HG03103 (cell line): ENCODE data around the gene CCSER1.
"Not testable (repeated sequence)": the region's sequence is repeated elsewhere in the genome, so short reads cannot be mapped to it uniquely, and the experiment has no call there.

ENCODE experiments used
- ATAC-seq: cut with Tn5 transposase; IDR thresholded peaks from one replicate; pipeline ENCODE4 v1.9.1; 2021; ENCODE audit warnings: low read depth; ENCODE audit not compliant: unreplicated experiment

The CCSER1 gene

DNA sequence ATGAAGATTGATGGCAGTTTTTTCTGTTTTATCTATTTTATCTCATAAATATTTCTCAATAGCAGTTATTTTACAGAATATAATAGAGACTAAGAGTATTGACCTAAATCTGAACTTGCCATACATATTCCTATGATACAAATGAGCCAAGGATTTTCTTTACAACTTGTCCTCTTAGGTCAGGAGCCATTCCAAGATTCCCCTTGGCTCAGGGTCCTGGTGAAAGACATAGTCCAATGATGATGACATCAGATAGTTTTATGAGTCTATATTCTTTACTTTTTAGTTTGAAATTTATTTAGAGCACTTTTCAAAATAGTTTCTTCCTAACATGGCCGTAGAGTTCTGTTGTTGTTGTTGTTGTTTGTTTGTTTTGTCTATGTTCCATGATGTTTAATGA is 1307.4 kb downstream of the CCSER1 start:
- no peak for ATAC-seq

DNA sequence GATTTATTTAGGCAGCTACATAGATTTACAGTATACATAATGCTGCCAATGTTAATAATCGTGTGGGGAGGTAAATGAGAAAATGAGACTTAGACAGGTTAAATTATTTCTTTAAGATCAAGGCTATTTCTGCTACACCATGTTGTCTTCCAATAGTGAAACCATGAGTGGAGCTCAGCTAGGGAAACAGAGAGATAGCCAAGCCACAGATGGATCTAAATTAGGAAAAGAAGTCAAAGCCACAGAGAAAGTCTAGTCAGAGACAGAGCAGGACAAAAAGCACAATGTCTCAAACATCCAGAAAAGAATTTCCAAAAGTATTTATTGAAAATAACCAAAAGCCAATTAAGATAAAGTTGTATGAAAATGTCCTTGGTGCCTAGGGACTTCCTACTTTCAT is 1309.4 kb downstream of the CCSER1 start:
- no peak for ATAC-seq

DNA sequence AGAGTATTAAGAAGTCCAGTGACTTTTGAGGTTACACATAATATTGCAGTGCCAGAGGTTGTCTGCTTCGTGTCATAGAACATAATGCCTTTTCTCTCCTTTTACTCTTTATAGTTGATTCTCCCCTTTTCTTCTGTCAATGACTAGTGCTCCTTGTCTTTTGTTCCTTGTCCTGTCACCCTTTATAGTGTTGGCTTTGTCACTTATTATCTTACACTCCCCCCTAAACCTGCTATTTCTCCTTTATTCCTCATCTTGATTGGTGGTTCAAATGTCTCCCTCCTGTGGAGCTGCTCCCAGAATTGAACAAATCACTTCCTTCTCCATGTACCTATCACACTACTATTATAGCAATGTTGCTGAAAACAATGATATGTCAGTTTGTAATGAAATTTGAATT is 1320.0 kb downstream of the CCSER1 start:
- ATAC-seq = no peak

DNA sequence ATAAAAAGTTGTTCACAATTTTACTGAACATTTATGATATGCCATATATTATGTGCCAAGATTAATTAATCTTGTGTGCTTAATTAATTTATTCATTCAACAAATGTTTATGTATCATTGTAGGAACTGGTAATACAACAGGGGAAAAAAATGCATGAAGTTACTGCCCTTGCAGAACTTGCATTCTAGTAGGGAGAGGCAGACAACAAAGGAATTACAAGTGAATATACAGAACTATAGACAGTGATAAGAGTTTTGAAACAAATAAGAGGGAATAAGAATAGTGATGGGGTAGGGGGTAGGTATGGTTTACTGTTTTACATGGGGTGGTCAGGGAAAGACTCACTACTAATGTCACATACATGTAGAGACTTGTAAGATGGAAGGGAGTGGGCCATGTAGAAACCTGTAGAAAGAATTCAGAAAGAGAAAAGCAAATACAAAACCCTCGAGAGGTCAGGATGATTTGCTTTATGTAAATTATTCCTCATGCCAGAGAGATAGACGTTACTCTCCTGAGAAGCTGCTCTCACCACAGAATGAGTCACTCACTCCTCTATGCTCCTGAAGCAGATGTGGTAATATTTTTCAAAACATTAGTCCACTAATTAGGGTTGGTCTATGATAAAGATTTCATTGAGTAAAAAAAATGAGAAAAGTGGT is 1321.6 kb downstream of the CCSER1 start:
- ATAC-seq = no peak

DNA sequence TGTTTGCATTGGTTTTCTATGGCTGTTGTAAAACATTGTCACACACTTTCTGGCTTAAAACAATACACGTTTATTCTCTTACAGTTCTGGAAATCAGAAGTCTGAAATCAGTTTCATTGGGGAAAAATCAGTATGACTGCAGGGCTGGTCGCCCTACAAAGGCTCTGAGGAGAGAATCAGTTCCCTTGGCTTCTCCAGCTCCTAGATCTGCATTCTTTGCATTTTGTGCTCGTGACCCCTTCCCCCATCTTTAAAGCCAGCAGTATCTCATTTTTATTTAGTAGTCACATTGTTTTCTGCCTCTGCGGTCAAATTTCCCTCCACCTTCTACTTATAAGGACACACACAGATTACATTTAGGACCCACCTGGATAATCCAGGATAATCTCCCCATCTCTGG is 1326.9 kb downstream of the CCSER1 start:
- no peak for ATAC-seq

DNA sequence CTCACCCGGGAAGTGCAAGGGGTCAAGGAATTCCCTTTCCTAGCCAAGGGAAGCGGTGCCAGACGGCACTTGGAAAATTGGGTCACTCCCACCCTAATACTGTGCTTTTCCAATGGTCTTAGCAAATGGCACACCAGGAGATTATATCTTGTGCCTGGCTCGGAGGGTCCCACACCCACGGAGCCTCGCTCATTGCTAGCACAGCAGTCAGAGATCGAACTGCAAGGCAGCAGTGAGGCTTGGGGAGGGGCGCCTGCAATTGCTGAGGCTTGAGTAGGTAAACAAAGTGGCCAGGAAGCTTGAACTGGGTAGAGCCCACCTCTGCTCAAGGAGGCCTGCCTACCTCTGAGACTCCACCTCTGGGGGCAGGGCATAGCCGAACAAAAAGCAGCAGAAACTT is 1335.4 kb downstream of the CCSER1 start:
- not testable (repeated sequence) for ATAC-seq

DNA sequence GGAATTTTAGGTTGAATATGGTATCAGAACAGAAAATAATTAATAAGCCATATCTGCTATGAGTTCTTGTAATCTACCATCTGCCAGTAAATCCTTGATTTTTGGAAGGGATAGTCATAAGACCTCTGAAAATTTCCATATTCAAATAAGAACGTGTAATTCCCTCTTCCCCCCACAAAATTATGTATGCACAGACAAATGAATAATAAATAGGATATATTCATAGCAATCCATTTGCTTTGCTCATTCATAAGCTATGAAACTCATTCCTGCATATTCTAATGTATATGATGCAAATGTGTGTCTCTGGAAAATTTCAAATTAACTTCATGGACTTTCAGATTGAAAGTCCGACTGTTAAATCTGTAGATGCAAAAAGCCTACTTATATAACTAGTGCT is 1343.5 kb downstream of the CCSER1 start:
- ATAC-seq = no peak

DNA sequence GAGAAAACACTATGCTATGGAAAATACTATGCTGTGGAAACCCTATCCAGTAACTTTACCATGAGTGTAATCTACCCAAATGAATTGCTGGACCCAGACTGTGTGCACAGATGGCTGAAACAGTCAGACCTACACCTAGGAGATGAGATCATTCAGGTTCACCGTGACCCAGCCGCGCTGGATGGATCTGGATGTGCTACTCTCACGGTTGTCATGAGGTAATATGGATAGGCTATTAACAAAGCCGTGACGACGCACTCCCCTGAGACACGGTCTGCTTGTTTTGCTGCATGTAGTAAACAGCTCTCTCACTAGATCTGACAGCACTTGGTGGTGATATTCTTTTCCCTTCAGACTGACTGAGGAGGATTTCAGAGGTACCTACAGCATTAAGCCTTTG is 1344.1 kb downstream of the CCSER1 start:
- no peak for ATAC-seq

DNA sequence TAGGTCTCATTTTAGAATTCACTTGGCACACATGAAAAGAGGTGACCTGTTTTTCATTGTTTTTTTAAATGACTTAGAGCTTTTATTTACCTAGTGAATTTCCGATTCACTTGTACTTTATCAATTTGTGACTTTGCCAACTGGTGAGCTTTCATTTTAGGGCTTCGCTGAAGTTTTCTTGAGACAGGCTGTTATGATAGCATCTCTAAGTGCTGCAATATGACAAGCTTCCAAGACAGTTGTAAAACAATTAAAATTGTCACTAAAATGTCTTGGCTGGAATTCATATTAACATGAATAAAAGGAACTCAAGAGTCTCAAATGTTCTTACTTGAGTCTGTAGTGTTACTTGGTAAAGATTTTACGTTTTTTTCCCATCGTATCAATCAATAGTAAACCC is 1344.9 kb downstream of the CCSER1 start:
- ATAC-seq = no peak

DNA sequence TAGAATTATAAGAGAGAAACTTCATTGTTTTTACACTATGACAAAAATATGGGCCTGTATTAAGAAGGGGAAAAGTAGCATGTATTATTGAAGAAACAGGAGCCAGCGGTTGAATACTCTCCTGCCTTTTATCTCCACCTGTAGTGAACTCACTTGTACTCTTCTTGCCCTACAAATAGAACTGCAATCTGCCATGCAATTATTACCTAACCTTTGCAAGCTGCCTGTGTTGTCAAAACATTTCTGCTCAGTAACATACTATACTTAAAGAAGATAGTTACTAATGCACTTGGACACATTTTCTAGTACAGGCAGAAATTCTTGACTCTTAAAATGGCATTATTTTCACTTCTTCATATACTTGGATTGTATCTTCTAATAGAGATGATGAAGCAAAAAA is 1358.2 kb downstream of the CCSER1 start:
- no peak for ATAC-seq

DNA sequence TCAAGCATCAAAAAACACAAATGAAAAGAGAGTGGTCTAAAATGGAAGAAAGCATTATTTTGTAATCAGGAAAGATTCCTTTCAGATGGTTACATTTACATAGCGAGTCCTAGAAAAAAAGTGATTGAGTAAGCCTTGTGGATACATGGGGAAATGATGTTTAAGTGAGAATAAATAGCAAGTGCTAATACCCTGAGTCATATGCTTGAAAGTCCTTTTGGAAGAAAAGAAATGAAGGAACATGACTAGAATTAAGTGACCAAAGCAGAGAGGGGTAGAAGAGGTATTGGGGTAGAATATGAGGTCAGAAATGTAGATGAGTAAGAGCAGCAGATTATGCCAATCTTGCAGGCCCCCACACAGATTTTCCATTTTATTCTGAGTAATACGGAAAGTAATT is 1361.8 kb downstream of the CCSER1 start:
- no peak for ATAC-seq

DNA sequence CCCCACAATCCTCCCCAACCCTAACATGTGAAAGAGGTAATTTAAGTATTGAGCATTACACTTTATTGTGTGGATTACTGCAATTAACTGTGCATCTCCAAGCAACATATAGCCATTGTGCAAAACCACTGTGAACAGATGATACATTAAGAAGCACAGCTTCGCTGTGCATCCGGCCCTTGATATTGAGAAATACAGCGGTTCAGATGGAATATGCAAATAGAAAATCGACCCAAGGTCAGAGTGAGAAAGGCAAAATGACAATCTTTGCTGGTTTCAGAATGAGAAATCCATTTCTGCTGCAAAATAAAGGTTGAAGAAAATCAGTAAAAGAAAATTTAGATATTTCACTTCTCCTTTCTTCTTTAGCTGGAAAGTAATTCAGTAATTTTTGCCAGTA is 1370.7 kb downstream of the CCSER1 start:
- ATAC-seq = no peak

DNA sequence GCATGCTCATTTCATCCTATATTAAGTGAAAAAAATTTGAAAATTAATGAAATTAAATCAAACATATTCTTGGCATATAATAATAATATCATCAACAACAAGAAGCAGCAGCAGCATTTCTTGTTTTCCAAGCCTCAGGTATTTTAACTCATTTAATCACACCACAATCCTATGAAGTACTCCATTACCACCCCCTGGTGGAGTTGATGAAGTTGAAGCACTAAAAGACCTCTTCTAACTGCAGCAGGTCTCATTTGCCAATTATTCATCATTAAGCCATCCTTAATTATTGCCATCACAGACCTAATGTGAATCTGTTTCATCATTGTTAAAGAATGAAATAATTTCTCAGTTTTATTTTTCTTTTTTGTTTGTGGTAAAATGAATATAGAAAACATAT is 1375.2 kb downstream of the CCSER1 start:
- no peak for ATAC-seq

DNA sequence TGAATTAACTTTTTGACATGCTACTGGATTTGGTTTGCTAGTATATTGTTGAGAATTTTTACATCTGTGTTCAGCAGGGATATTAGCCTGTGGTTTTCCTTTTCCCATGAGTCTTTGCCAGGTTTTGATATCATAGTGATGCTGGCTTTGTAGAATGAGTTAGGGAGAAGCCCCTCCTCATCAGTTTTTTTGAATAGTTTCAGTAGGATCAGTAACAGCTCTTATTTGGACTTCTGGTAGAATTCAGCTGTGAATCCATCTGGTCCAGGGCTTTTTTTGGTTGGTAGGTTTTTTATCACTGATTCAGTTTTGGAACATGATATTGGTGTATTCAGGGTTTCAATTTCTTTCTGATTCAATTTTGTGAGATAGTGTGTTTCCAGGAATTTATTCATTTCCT is 1386.1 kb downstream of the CCSER1 start:
- no peak for ATAC-seq

DNA sequence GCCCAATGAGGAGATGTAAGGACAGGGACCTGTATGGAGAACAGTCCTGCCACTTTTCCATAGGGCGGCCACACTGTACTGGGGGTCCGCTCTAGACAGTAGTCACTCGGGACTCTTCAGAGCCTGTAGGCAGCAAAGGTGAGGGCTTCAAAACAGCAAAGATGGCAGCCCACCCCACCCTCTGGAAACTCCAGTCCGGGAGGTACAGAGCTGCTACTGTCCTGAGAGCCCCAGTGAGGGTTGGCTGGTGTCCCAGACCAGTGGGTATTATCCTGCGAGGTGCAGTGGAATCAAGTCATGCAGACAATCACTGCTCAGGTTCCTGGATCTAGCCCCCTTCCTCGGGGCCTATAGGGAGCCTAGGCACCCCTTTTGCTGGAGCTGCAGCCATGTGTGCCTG is 1392.0 kb downstream of the CCSER1 start:
- no peak for ATAC-seq

DNA sequence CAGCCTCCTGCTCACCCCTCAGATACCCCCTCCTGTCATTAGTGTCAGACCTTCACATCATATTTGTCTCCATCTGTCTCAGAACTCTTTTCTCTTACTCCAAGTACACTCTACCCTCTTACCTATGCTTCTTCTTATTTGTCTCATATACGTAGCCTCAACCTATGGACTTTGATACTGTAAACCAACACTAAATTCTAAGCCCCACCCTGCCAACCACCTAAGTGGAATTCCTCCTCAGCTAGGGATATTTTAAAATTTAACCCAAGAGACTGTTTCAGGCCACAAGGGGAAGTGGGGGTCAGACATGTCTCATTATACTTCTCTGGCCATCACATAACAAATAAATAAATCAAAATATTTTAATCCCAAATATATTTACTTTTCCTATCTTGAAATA is 1398.4 kb downstream of the CCSER1 start:
- no peak for ATAC-seq

DNA sequence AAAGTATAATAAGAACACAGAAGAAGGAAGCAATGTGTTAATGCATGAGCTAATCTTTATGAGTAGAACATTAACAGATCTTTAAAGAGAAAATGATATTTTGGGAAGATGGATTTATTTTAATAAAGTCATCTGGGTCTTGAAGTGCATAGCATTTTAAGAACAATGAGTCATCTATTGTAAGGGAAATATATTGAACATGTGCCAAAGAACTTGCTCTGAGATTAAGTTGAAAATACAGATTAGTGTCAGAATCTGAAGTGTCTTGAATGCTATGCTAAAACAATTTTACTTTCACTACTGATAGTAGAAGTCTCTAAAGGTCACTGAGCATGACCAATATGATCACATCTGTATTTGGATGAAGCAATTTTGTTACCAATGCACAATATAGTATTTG is 1399.9 kb downstream of the CCSER1 start:
- no peak for ATAC-seq

DNA sequence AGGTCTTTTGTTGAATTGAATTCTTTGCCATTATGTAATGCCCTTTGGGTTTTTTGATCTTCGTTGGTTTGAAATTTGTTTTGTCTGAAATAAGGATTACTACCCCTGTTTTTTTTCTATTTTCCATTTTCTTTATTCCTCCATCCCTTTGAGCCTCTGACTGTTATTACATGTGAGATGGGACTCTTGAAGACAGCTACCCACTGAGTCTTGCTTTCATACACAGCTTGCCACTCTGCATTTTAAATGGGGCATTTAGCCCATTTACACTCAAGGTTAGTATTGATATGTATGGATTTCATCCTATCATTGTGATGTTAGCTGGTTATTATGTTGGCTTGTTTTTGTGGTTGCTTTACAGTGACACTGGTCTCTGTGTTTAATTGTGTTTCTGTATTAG is 1440.4 kb downstream of the CCSER1 start:
- no peak for ATAC-seq

DNA sequence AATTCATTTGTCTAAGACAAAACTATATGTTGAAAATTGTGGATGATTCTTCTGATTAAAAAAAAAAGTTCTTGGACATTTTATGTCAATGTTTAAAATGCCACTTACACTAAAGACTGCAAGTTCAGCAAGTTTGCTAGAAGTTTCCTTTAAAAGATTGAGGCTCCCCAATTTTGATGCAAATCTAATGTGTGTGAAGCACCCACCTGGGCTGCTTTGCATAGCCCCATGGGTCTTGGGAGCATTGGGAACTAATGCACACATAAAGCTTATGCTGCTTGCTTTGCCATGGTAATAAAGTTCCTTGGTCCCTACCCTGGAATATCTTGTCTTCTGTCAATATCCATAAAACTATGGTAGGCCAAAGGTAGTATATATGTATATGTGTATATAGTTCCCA is 1450.7 kb downstream of the CCSER1 start:
- no peak for ATAC-seq

DNA sequence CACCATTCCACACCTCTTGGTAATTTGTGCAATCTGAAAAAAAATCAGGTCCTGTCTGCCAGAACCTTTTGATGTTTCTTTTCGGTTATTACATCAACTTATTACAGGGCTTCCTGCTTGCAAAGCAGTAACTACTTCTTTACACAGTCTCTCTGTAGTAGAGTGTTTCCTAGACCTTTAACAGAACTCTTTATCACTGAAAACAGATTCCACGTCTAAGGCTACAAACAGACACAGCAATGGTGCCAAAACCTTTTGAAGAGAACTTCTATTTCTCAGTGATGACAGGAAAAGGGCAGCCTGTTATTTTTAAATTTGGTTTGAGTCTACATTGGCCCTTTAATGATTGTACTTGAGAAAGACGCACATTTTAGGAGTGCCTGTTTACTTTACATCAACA is 1463.1 kb downstream of the CCSER1 start:
- ATAC-seq = no peak

DNA sequence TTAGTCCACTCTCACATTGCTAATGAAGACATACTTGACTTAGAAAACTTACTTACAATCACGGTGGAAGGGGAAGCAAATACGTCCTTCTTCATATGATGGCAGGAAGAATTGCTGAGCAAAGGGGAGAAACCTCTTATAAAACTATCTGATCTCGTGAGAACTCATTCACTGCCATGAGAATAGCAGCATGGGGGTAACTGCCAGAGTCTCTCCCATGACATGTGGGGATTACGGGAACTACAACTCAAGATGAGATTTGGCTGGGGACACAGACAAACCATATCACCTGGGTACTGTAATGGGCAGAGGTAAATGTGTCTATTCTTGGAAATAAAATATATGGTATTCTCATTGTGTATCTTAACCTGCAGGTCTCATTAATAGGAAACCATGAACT is 1464.9 kb downstream of the CCSER1 start:
- no peak for ATAC-seq

DNA sequence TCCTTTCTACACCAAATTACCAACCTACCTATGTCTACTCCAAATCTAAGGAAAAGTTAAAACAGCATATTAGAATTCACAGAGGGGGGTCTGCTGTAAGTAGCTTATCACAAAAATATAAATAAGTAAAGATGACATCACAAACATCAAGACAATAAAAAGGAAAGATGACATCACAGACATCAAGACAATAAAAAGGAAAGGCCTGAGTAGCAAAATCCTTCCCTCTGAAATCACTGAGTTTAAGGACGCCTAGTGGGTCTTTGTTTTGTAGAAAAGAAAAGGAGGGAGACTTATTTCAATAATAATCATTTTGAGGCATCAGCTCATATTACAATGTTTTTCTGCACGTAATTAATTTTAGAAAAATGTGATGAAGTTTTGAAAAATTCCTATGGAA is 1469.5 kb downstream of the CCSER1 start:
- ATAC-seq = no peak

DNA sequence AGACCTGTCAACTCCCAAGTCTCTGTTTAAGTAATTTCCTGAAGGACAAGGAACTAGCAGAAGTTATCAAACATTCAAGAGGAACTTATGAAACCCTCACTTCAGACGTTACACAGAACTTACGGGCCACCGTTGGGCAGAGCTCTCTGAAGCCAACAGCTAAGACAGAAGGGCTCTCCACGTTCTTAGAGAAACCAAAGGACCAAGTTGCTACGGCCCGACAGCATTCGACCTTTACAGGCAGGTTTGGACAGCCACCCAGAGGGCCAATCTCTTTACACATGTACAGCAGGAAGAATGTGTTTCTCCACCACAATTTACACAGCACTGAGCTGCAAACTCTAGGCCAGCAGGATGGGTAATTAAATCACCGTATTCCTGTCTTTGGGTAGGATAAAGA is 1471.5 kb downstream of the CCSER1 start:
- ATAC-seq = no peak
